GM21737 (cell line): ENCODE measurements around the gene SORCS2.
"Not testable (repeated sequence)": the region's sequence is repeated elsewhere in the genome, so short reads cannot be mapped to it uniquely, and the experiment has no call there.

Experiments
- ATAC-seq: cut with Tn5 transposase; IDR thresholded peaks from one replicate; pipeline ENCODE4 v1.9.1; 2021; ENCODE audit warnings: mild to moderate bottlenecking, moderate library complexity; ENCODE audit not compliant: unreplicated experiment

Gene SORCS2

DNA sequence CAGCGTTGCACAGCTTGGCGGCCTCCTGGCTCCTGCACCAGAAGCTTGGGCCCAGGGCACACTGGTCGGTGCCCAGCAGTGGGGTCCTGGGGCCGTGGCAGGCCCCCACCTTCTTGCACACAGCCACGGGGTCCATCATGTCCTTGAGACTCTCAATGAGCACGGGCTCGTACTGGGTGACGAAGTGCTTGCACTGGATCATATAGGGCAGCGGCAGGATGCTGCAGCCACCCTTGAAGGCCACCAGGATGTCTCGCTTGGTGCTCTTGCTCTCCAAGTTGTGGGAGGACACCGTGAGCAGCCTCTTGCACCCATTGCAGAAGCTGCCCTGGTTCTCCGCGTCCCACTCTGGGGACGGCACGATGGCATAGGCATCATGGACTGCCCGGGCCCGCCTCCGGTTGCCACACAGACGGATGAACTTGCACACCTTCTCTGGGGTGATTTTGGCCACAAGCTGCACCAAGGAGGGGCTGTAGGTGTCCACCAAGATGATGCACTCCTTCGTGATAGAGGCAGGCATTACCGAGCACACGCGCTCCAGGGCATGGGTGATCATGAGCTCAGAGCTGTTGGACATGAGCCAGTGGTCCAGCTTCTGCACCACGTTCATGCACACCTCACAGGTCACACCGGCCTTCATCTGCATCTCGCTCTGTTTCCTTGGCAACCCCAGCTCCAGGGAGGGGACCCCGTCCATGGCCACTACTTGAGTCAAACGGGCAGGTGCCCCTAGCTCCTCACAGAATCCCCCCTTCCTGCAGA is 241.2 kb downstream of the SORCS2 start:
- no peak for ATAC-seq

DNA sequence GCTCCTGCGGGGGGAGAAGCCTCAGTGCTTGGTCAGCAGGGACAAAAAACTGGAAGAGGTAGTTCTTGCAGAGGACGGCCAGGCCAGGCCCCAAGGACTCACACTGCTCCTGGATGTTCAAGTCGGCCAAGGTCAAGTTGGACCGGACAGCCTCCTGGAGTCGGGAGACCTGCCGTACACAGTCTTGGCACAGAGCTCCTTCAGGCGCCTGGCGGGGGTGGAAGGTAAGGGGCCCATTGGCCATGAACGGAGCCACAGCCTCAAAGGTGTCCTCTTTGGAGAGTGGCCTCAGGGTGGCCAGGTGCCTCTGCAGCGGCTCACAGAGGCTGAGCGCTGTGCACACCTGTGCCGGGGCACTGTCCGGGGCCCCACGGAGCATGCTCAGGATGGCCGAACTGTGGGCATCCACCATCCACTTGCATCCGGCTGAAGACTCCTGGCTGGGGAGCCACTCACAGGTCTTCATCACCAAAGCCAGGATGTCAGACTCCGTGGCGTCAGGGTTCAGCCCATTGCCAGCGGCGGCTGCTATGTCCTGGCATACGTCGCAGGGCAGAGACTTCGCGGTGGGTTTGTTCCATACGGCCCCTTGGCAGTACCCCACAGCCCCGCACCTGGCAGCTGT is 241.9 kb downstream of the SORCS2 start:
- no peak for ATAC-seq

- ATAC-seq: no peak
Observed at GRCh38 chr4:7434766-7435150, 242.4 kb downstream of the SORCS2 start, which contains the start of gene PSAPL1. Gene PSAPL1, minus strand, starts transcription at chr4:7434930. Its CDS starts 51 bp downstream, at chr4:7434879.

- no peak for ATAC-seq
Observed at GRCh38 chr4:7435471-7436061, 243.2 kb downstream of the SORCS2 start.

GRCh38 chr4:7436256-7436655 is 243.9 kb downstream of the SORCS2 start:
- ATAC-seq: no peak

- no peak for ATAC-seq
Observed at GRCh38 chr4:7439699-7440098, 247.4 kb downstream of the SORCS2 start.

GRCh38 chr4:7441201-7441600 is 248.9 kb downstream of the SORCS2 start:
- ATAC-seq: no peak

DNA sequence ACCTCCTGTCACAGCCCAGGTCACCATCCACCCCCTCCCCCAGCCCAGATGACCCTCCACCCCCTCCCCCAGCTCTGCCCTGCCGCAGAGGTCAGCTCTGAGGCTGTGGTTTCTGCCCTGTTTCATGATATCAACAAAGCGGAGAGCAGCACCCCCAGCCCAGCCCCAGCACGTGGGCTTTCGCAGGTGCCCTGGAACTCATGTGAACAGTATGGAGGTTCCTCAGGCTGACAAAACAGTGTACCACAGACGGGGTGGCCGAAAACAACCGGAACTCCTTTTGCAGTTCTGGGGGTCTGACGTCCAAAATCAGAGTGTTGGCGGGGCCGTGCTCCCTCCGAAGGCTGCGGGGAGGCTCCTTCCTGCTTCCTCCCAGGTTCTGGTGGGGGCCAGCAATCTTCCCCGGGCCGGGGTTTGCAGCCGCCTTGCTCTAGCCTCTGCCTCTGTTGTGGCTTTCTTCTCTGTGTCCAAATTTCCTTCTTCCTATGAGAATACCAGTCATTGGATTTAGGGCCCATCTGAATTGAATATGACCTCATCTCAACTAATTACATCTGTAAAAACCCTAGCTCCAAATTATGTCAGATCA is 250.3 kb downstream of the SORCS2 start:
- ATAC-seq: no peak

DNA sequence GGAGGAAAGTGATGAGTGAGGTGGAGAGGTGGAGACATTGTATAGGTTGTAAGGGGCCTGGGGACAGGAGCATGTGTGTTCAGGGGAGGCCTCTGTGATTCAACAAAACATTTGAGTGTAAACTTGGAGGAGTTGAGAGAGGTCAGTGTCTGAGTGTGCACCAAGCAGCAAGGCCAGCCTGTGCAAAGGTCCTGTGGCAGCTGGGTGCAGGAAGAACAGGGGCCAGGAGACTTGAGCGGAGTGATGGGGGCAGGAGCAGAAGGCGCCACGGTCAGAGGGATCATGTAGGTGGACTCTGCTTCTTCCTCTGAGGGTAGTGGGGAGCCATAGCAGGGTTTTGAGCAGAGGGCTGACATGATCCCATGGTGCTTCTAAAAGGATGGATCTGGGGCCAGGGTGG is 252.0 kb downstream of the SORCS2 start:
- no peak for ATAC-seq

DNA sequence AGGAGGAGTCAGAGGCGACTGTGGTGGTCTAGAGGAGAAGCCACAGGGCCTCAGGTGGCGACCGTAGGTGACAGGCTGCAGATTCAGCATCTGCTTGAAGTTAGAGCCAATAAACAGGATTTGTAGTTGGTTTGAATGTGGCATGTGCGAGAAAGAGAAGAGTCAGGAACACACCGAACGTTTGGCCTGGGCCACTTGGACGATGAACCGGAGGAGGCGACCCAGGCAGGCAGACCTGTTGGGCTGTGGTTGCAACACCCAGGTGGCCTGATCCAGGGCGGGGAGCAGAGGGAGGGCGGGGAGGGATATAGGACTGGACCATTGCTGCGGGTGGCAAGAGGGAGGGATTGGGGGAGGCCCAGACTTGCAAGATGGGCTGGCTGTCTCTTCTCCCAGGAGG is 252.4 kb downstream of the SORCS2 start:
- no peak for ATAC-seq

GRCh38 chr4:7447236-7447635 is 254.9 kb downstream of the SORCS2 start:
- ATAC-seq: no peak

DNA sequence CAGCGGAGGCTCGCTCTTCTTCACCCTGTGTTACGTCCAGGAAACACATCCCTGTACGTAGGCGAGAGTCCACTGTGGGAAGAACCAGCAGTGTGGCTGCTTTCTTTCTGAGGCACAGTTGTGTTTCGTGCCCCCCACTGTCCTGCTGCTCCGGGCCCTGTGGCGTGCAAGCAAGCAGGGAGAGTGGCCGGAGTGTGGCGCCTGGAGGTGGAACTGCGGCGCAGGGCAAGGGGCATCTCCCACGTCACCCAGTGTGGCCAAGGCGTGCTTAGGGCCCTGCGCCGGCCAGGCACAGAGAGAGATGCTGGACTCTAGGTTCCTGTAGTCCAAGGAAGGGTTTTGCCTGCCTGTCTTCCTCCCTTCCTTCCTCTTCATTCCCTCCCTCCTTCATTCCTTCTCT is 255.7 kb downstream of the SORCS2 start:
- no peak for ATAC-seq

GRCh38 chr4:7450775-7451433 is 258.6 kb downstream of the SORCS2 start:
- ATAC-seq: no peak

DNA sequence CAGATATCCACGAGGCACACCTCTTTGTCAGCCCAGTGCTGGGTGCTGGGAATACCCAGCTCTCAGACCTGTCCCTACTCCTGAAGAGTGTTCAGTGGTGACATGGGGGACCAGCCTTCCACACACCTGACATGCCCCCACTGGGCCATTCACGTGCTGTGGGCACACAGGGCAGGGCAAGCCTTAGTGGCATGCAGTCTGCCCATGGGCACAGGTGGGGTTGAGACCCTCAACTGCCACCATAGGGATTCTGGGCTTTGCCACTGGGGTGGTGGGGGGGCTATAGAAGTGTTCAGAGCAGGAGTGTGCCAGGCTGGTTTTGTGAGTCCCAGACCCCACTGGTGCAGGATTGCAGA is 259.1 kb downstream of the SORCS2 start:
- no peak for ATAC-seq

- no peak for ATAC-seq
Observed at GRCh38 chr4:7451800-7452199, 259.5 kb downstream of the SORCS2 start.

DNA sequence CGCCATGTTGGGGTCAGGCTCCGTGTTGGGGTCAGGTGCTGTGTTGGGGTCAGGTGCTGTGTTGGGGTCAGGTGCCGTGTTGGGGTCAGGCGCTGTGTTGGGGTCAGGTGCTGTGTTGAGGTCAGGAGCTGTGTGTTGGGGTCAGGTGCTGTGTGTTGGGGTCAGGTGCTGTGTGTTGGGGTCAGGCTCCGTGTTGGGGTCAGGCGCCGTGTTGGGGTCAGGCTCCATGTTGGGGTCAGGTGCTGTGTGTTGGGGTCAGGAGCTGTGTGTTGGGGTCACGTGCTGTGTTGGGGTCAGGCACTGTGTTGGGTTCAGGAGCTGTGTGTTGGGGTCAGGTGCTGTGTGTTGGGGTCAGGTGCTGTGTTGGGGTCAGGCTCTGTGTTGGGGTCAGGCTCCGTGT is 260.5 kb downstream of the SORCS2 start:
- not testable (repeated sequence) for ATAC-seq

DNA sequence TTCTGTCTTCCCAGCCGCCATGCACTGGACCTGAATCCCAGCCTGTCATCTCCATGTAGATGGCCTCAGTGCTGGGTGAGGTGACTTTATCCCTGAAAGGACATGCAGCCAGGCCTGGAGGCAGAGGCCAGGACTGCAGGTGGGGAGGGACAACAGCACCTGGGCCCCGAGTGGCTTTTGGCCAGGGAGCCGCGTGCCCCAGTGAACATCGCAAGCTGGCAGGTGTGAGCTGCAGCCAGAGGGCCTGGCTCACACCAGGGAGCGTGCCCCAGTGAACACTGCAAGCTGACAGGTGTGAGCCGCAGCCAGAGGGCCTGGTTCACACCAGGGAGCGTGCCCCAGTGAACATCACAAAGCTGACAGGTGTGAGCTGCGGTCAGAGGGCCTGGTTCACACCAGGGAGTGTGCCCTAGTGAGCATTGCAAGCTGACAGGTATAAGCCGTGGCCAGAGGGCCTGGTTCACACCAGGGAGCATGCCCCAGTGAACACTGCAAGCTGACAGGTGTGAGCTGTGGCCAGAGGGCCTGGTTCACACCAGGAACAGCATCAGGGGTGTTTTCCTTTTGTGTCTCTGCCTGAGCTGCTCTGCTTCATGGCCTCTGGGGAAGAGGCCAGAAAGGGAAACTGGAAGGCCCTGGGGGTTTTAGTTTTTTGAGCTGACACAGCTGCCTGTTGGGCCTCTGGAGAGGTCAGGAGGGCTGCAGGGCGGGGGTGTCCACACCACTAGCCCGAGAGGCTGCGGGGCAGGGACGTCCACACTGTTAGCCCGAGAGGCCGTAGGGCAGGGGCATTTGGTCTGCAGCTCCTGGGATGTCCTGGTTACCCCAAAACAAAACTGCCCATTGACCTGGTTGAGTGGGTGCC is 265.1 kb downstream of the SORCS2 start:
- ATAC-seq: no peak

DNA sequence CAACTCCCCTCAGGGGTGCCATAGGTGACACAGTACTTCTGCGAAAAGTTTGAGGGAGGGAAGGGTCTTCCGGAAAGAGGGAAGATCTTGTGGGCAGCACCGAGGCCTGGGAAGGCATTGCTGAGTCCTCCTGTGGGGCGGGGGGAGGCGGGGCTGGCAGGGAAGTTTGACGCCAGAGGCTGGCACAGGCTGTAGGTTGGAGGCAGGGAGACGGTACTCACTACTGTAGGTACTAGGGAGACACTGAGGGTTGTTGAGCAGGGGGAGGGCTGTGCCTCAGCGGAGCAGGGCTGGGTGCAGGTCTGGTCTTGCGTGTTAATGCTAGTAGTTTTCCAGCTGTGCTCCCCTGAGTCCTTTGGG is 265.7 kb downstream of the SORCS2 start:
- no peak for ATAC-seq

- no peak for ATAC-seq
Observed at GRCh38 chr4:7458477-7458876, 266.1 kb downstream of the SORCS2 start.

GRCh38 chr4:7459471-7459870 is 267.1 kb downstream of the SORCS2 start:
- no peak for ATAC-seq

DNA sequence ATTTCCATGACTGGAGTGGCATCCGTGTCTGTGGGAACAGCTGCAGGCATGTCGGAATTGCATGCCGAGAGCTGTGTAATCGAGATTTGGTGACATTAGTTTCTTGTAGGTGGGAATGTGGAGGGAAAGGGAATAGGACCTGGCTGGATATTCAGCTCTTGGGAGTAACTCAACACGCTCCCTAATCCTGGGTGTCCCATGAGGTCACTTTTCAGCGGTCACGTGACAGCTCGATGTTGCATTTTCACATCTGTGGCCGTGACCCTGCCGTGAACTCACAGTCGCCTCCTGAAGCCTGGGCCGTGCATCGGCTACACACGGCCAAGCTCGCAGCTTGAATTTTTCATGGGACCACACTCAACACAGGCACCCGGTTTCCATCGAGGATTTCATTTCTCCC is 268.2 kb downstream of the SORCS2 start:
- no peak for ATAC-seq
